Testis (tissue), 2 donors: Measurements from ENCODE around the gene CHI3L1.

Experiments
- POLR2A ChIP-seq: fragments of 450-650 bp; IDR thresholded peaks from one replicate; pipeline ENCODE4 v1.6.1; 2017; ENCODE audit warnings: antibody characterized with exemption, mild to moderate bottlenecking, moderate library complexity
- TF ChIP-seq, protein P1 (sequence below), 3 experiments: fragments of 450-650 bp in 2 of 3; fragments of 200-600 bp in 1 of 3; sonication (generic) in 1 of 3; IDR thresholded peaks; one replicate each; pipeline ENCODE4 v1.5.1; 2016 to 2019; ENCODE audit warnings: antibody characterized with exemption in 3 of 3, mild to moderate bottlenecking in 2 of 3, moderate library complexity in 1 of 3

DNA sequence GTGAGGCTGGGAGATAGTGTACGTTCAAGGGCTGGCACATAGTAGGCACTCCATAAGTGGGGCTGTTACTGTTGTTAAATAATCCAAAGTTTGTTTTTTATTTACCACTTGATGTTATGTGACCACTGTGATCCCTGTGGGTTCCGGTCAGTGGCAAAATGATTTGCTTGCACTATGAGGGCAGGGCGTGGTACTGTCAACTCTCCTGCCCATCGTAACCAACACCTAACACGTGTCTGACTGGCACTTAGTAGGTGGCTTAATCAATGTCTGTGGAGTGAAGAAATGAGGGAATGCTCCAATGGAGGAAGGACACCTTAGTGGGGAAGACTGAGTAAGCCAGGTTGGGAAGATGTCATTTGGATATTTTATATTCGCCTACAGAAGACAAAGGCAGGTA lies 44.4 kb downstream of the CHI3L1 start:
- TF ChIP-seq, protein P1, sequence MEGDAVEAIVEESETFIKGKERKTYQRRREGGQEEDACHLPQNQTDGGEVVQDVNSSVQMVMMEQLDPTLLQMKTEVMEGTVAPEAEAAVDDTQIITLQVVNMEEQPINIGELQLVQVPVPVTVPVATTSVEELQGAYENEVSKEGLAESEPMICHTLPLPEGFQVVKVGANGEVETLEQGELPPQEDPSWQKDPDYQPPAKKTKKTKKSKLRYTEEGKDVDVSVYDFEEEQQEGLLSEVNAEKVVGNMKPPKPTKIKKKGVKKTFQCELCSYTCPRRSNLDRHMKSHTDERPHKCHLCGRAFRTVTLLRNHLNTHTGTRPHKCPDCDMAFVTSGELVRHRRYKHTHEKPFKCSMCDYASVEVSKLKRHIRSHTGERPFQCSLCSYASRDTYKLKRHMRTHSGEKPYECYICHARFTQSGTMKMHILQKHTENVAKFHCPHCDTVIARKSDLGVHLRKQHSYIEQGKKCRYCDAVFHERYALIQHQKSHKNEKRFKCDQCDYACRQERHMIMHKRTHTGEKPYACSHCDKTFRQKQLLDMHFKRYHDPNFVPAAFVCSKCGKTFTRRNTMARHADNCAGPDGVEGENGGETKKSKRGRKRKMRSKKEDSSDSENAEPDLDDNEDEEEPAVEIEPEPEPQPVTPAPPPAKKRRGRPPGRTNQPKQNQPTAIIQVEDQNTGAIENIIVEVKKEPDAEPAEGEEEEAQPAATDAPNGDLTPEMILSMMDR (IDR thresholded peaks at IDR 0.05): no peak
- TF ChIP-seq POLR2A: no peak
